Kidney epithelial cell (primary cell): Measurements from ENCODE around the gene ADAMTS3. TPM values are rescaled to one million over a fixed set of nuclear protein-coding genes. Genes with fewer than 3 reads are reported as not detected.
A peak's percentile ranks its signal among the peaks of the same experiment; 100 is the strongest.

Experiments
- DNase-seq: peaks from one replicate; pipeline ENCODE4 v3.0.0-alpha.2; 2010; ENCODE audit warnings: low read depth
- H3K27me3 ChIP-seq: 2 replicates; pipeline ENCODE4 v1.6.0; 2011; ENCODE audit warnings: low read length; ENCODE audit not compliant: control insufficient read depth, insufficient read depth
- H3K36me3 ChIP-seq: 2 replicates; pipeline ENCODE4 v1.5.1; 2011; ENCODE audit warnings: low read length; ENCODE audit not compliant: control insufficient read depth, insufficient read depth
- H3K4me3 ChIP-seq: 2 replicates; pipeline ENCODE4 v1.5.1; 2011; ENCODE audit warnings: low read depth, mild to moderate bottlenecking, control low read depth, low read length
- CTCF ChIP-seq: IDR thresholded peaks from 2 replicates; pipeline ENCODE4 v1.5.1; 2011; ENCODE audit warnings: mild to moderate bottlenecking, moderate library complexity, low read length, control low read depth, inconsistent platforms; ENCODE audit not compliant: insufficient read depth, poor library complexity, severe bottlenecking
- total RNA-seq: library from RNA; depleted of rRNA; stranded (reverse); fragments of >200 nt; gene quantifications from 2 replicates; pipeline ENCODE4 v1.2.3, GENCODE V29; 2015

ADAMTS3 gene
- total RNA-seq = 3.4 and 3.5 TPM in 2 replicates

GRCh38 chr4:72568959-72569718 is at the start of gene ADAMTS3:
ADAMTS3 (minus strand) TSS chr4:72569221; CDS start chr4:72568762, 459 bp downstream.
- H3K27me3 ChIP-seq = no peaks in the 10 kb centered on the region
- peak; percentile 50 for DNase-seq
- H3K4me3 ChIP-seq = peak within 1 kb of the TSS; percentile 56
- no peaks in the 10 kb centered on the region for H3K36me3 ChIP-seq
- TF ChIP-seq CTCF = peak; percentile 16

- no peaks in the 10 kb centered on the region for H3K27me3 ChIP-seq
- H3K4me3 ChIP-seq = no peak overlapping the region
- H3K36me3 ChIP-seq = no peaks in the 10 kb centered on the region
- TF ChIP-seq CTCF = no peak
- DNase-seq = no peak
Observed at GRCh38 chr4:72613959-72614358, 44.9 kb upstream of the ADAMTS3 start.

- no peak for DNase-seq
- no peak for TF ChIP-seq CTCF
- Histone ChIP-seq H3K4me3 (no peak overlapping the region), H3K36me3 (no peaks in the 10 kb centered on the region), H3K27me3 (no peaks in the 10 kb centered on the region)
Observed at GRCh38 chr4:72606751-72607150, 37.7 kb upstream of the ADAMTS3 start.

GRCh38 chr4:72604324-72604723 is 35.3 kb upstream of the ADAMTS3 start:
- Histone ChIP-seq H3K27me3 (no peaks in the 10 kb centered on the region), H3K4me3 (no peak overlapping the region), H3K36me3 (no peaks in the 10 kb centered on the region)
- DNase-seq = no peak
- TF ChIP-seq CTCF = no peak

GRCh38 chr4:72602396-72603376 is 33.7 kb upstream of the ADAMTS3 start:
- DNase-seq = no peak
- Histone ChIP-seq H3K27me3 (no peaks in the 10 kb centered on the region), H3K4me3 (no peak overlapping the region), H3K36me3 (no peaks in the 10 kb centered on the region)
- TF ChIP-seq CTCF = no peak
